ENCODE data around the gene SDF2L1. TPM values are rescaled to one million over a fixed set of nuclear protein-coding genes. Genes with fewer than 3 reads are reported as not detected.
"Not testable (repeated sequence)": the region's sequence is repeated elsewhere in the genome, so short reads cannot be mapped to it uniquely, and the experiment has no call there.

SDF2L1 gene, protein sequence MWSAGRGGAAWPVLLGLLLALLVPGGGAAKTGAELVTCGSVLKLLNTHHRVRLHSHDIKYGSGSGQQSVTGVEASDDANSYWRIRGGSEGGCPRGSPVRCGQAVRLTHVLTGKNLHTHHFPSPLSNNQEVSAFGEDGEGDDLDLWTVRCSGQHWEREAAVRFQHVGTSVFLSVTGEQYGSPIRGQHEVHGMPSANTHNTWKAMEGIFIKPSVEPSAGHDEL
- total RNA-seq = 32.7 and 34.9 TPM in 2 replicates

GRCh38 chr22:21641789-21642583, at the start of gene SDF2L1:
SDF2L1 (plus strand) TSS chr22:21642302; CDS start chr22:21642337, 35 bp downstream.
- peak; percentile 99 for DNase-seq (ENCODE audit: low read depth in 2 of 2)

GRCh38 chr22:21592422-21592821, 49.7 kb upstream of the SDF2L1 start:
- no peak for DNase-seq (ENCODE audit: low read depth in 2 of 2)

- peak in 1 of 2 donors; percentile 20 for DNase-seq (ENCODE audit: low read depth in 2 of 2)
Observed at GRCh38 chr22:21593406-21594232, 48.5 kb upstream of the SDF2L1 start.

DNA sequence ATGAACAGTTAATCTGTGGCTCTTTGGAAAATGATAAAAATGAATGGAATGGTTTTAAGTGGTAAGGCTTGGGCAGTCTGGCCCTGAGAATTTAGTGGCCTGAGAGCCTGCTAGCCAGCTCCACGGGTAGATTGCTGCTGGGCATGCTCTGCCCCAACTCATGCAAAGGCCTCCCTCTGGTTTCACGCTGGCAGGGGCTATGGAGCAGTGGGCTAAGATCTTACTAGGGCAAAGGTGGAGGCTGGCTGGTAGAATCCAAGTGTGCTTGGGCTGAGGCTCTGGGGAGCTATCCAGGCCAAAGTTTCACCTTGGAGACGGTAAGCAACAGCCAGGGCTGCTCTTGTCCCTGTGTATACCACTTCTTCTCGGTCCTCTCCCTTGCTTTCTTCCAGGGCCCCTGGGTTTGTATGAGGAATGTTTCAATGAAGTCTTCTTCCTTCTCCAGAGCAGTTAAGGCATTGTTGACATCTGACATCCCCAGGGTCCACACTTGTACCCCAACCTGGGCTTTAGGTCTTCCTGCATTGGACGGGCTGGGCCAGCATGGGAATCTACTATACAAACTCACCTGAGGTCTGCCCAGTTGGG, 47.1 kb upstream of the SDF2L1 start:
- no peak for DNase-seq (ENCODE audit: low read depth in 2 of 2)

- DNase-seq (ENCODE audit: low read depth in 2 of 2) = not testable (repeated sequence)
Observed at GRCh38 chr22:21596356-21597135, 45.6 kb upstream of the SDF2L1 start.

- no peak for DNase-seq (ENCODE audit: low read depth in 2 of 2)
Observed at GRCh38 chr22:21598302-21598701, 43.8 kb upstream of the SDF2L1 start.

DNA sequence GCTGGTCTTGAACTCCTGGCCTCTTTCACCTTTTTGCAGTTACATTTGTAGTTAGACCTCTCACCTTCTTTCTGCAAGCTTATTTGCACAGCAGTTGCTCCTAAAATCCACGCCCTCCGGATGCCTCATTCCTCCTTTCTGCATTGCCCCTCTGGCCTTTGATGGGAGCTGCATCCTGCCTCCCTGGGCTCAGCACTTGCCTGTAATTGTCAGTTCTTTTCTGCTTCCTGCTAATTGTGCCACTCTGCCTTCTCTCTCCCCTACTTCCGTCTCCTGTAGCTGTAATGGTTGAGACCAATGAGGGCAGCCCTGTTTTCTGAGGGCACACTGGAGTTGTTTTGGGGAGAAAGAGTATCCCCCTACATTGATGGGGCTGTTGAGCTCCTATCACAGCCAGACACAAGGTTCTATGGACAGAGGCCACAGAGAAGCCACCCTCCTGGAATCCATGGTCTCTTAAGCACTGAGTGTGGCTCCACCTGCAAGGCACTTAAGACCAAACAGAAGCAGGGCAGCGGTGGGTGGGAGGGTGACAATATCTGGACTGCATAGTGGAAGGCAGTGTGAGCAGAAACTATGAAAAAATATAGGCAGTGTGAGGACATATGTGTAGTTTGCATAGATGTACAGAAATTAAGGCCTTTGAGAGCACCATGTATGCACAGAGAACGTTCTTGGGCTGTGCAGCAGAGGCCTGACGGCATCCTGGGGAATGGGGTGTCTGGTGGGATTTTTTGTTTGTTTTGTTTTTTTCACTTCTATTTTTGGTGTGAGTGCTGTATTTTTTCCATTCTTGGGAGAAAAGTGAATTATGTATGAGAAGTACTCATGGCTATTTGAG, 42.8 kb upstream of the SDF2L1 start:
- DNase-seq (ENCODE audit: low read depth in 2 of 2) = peak in 1 of 2 donors; percentile 42

- DNase-seq (ENCODE audit: low read depth in 2 of 2) = no peak
Observed at GRCh38 chr22:21602579-21602978, 39.5 kb upstream of the SDF2L1 start.

DNA sequence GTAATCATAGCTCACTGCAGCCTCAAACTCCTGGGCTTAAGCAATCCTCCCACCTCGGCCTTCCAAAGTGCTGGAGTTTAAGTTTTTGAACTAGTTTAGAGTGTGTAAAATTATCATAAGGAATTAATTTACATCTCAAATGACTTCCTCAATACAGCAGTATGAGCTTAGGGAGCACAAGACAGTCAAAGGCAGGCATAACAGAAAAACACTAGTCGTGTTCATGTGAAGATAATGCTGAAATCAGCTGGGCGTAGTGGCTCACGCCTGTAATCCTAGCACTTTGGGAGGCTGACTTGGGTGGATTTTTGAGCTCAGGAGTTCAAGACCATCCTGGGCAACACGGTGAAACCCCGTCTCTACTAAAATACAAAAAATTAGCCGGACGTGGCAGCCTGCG, 38.1 kb upstream of the SDF2L1 start:
- no peak for DNase-seq (ENCODE audit: low read depth in 2 of 2)

DNA sequence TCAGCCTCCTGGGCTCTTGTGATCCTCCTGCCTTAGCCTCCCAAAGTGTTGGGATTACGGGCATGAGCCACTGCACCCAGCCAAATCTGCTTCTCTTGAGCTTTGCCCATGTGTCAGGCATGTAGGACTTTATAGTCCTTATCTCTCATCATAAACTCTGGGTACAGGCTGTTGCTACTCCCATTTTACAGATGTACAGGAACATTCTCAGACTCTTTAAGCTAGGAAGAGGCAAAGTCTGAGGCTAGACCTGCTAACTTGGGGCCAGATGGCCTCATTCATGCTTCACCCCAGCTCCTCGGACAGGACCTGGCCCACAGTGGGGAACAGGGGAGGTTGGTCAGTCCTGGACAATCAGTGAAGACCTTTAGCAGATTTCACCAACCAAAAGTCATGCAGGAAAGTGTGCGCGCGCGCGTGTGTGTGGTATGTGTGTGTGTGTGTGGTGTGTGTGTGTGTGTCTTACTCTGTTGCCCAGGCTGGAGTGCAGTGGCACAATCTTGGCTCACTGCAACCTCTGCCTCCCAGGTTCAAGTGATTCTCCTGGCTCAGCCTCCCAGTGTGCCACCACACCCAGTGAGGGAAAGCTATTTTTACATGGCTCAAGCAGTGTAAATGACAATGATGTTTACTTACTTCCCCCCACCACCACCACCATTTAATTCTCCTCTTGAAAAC, 36.1 kb upstream of the SDF2L1 start:
- no peak for DNase-seq (ENCODE audit: low read depth in 2 of 2)

DNA sequence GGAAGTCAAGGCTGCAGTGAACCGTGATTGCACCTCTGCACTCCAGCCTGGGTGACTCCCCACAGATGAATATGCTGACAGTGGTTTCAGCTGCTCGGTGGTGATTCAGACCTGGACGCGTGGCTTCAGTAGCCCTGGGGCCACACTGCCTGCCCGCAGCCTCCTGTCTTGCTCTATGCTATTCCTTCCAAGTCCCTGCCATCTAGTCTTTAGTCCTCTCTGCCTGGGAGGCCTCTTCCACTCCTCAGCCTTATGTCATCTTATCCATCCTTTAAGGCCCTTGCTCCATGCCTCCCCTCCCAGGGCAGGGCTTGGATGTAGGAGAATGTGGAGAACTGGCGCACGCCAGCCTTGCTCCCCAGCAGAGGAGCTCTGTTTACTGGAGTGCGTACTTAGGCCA, 35.3 kb upstream of the SDF2L1 start:
- DNase-seq (ENCODE audit: low read depth in 2 of 2) = no peak

GRCh38 chr22:21609556-21610157, 32.4 kb upstream of the SDF2L1 start:
- not testable (repeated sequence) for DNase-seq (ENCODE audit: low read depth in 2 of 2)

DNA sequence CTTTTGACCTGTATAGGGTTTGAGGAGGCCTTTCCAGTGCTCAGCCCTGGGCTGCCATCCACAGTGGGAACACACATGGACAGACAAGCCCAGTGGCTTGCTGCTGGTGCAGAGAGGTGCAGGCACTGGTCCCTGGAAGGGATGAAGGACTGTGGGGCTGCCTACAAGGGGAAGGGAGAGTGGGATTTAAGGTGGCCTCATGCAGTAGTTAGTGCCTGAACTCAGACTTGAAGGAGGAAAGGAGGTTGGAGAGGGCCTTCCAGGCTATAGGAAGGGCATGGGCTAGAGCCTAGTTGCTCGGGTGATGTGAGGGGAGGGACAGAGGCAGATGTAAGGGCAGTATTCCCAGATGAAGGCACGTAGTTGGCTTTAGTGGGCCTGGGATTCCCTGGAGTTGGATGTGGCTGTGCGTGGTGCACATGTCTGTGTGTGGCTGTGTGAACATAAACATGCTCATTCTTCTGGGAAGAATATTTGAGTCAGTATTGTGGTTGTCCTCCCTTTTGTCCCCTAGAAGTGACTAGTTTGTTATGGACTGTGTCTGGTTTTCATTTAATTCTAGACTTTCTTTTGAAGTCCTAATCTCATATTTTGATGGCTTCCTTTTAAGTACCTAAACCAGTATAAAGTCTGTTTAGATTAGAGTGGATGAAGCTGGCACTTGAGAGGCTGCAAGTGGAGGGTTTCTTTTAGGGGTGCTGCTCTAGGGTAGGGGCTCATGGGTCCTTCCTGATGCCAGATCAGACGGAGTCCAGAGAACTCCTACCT, 30.7 kb upstream of the SDF2L1 start:
- DNase-seq (ENCODE audit: low read depth in 2 of 2) = no peak

DNA sequence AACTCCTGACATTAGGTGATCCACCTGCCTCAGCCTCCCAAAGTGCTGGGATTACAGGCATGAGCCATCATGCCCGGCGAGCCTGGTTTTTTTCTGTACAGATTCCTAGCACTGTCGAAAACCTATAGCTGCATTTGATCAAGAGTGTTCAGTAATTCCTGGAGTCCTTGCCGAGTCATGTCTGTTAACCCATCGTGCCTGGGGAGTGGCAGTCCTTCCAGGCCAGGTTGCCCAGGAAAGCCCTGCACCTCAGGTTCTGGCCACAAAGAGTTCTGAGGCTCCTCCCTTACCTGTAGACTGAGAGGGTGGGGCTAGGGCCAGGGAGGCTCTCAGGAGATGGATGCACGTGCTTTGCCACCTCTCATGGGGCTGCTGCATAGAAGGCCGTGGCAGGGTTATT, 29.2 kb upstream of the SDF2L1 start:
- DNase-seq (ENCODE audit: low read depth in 2 of 2) = no peak

DNA sequence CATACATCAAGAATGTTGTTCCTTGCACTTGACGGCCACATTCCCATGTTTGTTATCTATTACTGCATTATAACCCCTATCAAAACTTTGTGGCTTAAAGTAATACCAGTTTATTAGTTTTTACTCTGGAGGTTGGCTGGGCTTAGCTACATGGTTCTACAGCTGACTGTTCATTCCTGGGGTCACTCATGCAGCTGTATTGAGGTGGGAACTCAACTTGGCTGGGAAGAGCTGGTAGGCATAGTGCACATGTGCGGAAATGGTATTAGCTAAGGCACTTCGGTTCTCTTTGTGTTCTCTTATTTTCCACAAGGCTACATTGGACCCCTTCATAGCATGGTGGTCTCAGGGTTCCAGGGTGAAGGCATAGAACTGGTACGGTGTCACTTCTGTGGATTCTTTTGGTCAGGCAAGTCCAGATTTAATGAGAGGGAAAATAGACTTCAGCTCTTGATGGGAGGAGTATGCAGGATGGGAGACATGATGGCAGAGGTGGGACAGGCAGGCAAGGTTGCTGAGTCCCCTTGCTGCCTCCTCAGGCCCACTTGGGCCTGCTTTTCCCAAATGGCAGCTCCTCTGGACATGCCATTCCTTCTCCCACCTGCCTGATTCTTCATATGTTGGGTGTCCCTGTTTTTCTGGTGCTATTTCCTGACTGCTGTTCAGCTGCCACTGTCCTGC, 28.4 kb upstream of the SDF2L1 start:
- DNase-seq (ENCODE audit: low read depth in 2 of 2) = no peak

GRCh38 chr22:21615731-21616130, 26.4 kb upstream of the SDF2L1 start:
- no peak for DNase-seq (ENCODE audit: low read depth in 2 of 2)

GRCh38 chr22:21617337-21617736, 24.8 kb upstream of the SDF2L1 start:
- DNase-seq (ENCODE audit: low read depth in 2 of 2) = not testable (repeated sequence)

DNA sequence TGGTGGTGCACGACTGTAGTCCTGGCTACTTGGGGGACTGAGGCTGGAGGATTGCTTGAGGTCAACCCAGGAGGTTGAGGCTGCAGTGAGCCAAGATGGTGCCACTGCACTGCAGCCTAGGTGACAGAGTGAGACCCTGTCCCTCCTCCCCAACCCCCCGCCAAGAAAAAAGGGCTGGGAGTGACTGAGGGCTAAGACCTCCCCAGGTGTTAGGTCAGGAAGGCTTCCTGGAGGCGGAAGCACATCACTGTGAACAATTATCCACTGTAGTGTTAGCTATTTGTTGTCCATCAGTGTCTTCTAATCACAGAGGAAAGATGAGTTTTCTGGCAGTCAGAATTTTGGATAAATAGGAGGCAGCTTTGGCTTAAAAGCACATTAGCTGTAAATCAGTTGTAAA, 21.1 kb upstream of the SDF2L1 start:
- no peak for DNase-seq (ENCODE audit: low read depth in 2 of 2)
